Skeletal muscle satellite cell (primary cell): ENCODE data around the gene ZNF441. TPM values are rescaled to one million over a fixed set of nuclear protein-coding genes. Genes with fewer than 3 reads are reported as not detected.

Experiments used
- H3K27me3 ChIP-seq: 2 replicates; pipeline ENCODE4 v1.7.0; 2013; ENCODE audit warnings: low read length; ENCODE audit not compliant: control insufficient read depth, insufficient read depth
- H3K36me3 ChIP-seq: 2 replicates; pipeline ENCODE4 v1.7.0; 2013; ENCODE audit warnings: mild to moderate bottlenecking, control low read depth, low read length; ENCODE audit not compliant: insufficient read depth
- H3K4me1 ChIP-seq: 2 replicates; pipeline ENCODE4 v1.7.0; 2013; ENCODE audit warnings: low read length; ENCODE audit not compliant: control insufficient read depth, insufficient read depth
- H3K4me2 ChIP-seq: 2 replicates; pipeline ENCODE4 v1.7.0; 2013; ENCODE audit warnings: mild to moderate bottlenecking, low read length
- H3K4me3 ChIP-seq: 2 replicates; pipeline ENCODE4 v1.7.0; 2013; ENCODE audit warnings: low read length
- H3K9ac ChIP-seq: 2 replicates; pipeline ENCODE4 v1.7.0; 2013; ENCODE audit warnings: mild to moderate bottlenecking, low read depth, low read length, moderate library complexity
- H3K9me3 ChIP-seq: replicated peaks from 2 replicates; pipeline ENCODE4 v1.7.0; 2013; ENCODE audit warnings: mild to moderate bottlenecking, control low read depth, low read length
- total RNA-seq: library from RNA; depleted of rRNA; stranded (reverse); fragments of >200 nt; gene quantifications from 2 replicates; pipeline ENCODE4 v1.2.3, GENCODE V29; 2012; rRNA removed

ZNF441 gene
- total RNA-seq: 7.4 and 11.1 TPM in 2 replicates

DNA sequence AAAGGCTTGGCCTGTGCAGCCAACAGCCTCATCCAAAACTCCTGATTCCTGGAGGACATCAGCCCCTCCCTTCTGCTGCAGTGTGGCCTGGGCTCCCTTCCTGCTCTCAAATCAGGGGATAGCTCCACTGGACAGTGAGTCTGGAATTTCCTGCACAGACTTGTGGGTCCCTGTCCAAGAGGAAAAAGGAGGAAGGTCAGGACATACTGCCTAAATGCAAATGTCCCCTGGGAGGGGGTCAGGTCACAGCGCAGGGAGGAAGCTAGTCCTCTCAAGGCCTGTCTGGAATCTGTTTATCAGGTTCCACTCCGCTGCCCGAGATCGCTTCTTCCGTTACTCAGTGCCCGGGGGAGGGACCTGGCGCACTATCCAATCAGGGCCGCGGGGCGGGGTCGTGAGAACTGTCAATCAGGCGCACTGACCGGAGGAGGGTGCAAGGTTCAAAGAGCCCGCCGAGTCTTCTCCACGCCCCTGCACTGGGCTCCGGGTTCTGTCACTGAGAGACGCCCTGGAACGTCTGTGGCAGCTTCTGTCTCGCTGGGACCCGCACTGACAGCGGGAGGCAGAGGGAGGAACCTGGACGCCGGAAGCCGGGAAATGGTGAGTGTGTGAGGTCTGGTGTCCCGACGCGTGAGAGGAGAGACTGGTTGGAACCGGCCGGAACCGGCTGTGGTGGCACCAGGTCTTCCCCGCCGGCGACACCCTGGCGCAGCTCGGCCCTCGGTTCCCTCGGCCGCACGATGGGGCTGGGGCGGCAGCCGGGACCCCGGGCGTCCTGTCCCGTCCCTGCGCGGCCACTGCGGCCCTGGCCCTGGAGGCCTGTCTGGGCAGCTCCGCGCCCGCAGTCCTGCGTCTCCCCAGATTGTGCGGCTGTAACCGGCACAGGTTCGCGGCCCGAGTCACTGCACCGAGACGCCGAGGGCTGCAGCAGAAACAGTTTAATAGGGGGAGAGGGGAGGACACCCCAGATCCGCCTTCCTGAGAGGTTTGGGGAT lies at the start of gene ZNF441:
ZNF441 (plus strand) TSS at position 404 of the 995 bp plus-strand sequence; CDS start at position 598, 194 bp downstream.
- peaks cover 3% of the 10 kb centered on the region for H3K36me3 ChIP-seq
- H3K27me3 ChIP-seq: peaks cover 3% of the 10 kb centered on the region
- peak within 1 kb of the TSS; percentile 97 for H3K9ac ChIP-seq
- peak within 1 kb of the TSS; percentile 94 for H3K4me2 ChIP-seq
- peak within 1 kb of the TSS; percentile 80 for H3K4me3 ChIP-seq
- H3K9me3 ChIP-seq: peaks cover 7% of the 10 kb centered on the region
- peaks cover 8% of the 10 kb centered on the region for H3K4me1 ChIP-seq

DNA sequence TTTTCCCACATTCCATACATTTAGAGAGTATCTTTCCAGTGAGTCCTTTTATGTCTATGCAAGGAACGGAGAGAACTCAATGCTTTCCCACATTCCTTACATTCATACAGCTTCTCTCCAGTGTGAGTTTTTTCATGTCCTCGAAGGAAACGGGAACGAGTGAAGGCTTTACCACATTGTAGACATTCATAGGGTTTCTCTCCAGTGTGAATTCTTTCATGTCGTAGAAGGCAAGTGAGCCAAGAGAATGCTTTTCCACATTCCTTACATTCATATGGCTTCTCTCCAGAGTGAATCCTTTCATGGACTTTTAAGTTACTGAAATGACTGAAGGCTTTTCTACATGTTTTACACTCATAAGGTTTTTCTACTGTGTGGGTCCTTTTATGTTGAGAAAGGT lies 45.1 kb upstream of the ZNF441 start:
- H3K4me1 ChIP-seq: no peaks in the 10 kb centered on the region
- H3K9me3 ChIP-seq: peaks cover 30% of the 10 kb centered on the region
- peaks cover 52% of the 10 kb centered on the region for H3K36me3 ChIP-seq
- H3K9ac ChIP-seq: no peak overlapping the region
- H3K27me3 ChIP-seq: no peaks in the 10 kb centered on the region
- no peak overlapping the region for H3K4me3 ChIP-seq
- H3K4me2 ChIP-seq: no peak overlapping the region

DNA sequence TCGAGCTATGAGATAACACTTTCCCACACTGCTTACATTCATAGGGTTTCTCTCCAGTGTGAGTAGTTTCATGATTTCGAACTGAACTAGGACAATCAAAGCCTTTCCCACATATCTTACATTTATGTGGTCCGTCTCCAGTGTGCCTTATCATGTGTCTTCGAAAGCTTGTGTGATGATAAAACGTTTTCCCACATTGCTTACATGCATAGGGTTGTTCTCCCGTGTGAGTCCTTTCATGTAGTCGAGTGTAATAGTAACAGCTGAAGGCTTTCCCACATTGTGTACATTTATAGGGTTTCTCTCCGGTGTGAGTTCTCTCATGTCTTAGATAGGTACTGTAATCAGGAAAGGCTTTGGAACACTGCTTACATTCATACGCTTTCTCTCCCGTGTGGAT lies 44.4 kb upstream of the ZNF441 start:
- Histone ChIP-seq H3K4me2 (no peak overlapping the region), H3K4me3 (no peak overlapping the region), H3K9me3 (peaks cover 30% of the 10 kb centered on the region), H3K36me3 (peaks cover 52% of the 10 kb centered on the region), H3K4me1 (no peaks in the 10 kb centered on the region), H3K27me3 (no peaks in the 10 kb centered on the region), H3K9ac (no peak overlapping the region)

DNA sequence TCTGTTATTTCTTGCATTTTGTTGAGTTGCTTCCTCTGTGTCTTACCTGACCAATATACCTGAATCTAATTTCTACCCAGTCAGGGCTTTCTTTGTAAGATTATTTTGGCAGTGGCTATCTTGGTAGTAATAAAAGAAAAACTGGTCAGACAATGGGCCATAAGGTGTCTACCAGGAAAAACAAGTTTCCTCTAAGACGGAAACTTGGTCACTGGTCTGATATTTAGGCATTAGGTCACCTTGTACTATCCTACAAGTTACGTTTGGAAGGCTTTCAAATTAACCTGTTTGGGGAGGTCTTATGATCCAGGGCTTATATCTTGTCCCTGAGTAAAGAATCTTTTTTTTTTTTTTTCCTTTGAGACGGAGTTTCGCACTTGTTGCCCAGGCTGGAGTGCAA lies 37.2 kb upstream of the ZNF441 start:
- H3K9ac ChIP-seq: no peak overlapping the region
- H3K4me1 ChIP-seq: no peaks in the 10 kb centered on the region
- H3K9me3 ChIP-seq: peaks cover 4% of the 10 kb centered on the region
- H3K4me2 ChIP-seq: no peak overlapping the region
- peaks cover 8% of the 10 kb centered on the region for H3K36me3 ChIP-seq
- no peaks in the 10 kb centered on the region for H3K27me3 ChIP-seq
- no peak overlapping the region for H3K4me3 ChIP-seq

DNA sequence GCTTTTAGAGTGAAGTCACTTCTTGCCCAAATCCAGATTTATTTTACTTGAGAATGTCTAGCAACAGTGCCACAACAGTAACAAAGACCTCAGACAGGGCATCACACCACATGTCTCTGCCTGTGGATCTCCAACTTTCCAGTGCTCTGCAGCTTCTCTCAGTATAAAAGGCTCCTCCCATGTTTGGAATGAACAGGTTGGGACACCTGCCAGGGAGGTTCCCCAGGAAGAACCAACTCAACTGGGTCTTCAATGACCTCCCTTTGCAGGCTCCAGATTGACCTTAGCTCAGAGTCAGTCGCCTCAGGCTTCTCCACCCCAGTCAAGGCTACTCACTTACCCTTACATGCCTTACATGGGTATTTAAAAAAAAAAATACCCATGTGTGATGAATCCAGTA lies 31.4 kb upstream of the ZNF441 start:
- H3K27me3 ChIP-seq: no peaks in the 10 kb centered on the region
- no peak overlapping the region for H3K9ac ChIP-seq
- H3K9me3 ChIP-seq: no peaks in the 10 kb centered on the region
- no peak overlapping the region for H3K4me3 ChIP-seq
- H3K4me1 ChIP-seq: peaks cover 18% of the 10 kb centered on the region
- H3K36me3 ChIP-seq: no peaks in the 10 kb centered on the region
- no peak overlapping the region for H3K4me2 ChIP-seq

DNA sequence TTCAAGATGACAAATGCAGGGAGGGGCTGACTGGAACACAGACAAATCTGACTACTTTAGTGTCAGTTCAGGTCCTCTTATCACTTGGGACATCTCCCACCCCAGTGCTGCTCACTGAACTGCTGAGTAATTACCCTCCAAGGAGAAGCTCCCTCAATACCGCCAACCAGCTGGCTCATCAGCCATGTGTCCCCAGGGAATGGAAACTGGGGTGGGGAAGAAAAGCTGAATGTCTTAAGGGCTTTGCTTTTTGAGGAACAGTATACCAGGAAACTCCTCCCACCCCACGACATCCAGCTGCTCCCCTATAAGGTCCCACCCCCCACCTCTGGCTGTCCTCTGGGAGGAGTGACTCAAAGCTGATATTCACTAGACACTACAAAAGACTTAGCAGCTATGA lies 30.1 kb upstream of the ZNF441 start:
- Histone ChIP-seq H3K9ac (no peak overlapping the region), H3K27me3 (no peaks in the 10 kb centered on the region), H3K4me2 (peak overlapping the region; percentile 30), H3K36me3 (no peaks in the 10 kb centered on the region), H3K4me3 (no peak overlapping the region), H3K4me1 (peaks cover 18% of the 10 kb centered on the region), H3K9me3 (no peaks in the 10 kb centered on the region)

DNA sequence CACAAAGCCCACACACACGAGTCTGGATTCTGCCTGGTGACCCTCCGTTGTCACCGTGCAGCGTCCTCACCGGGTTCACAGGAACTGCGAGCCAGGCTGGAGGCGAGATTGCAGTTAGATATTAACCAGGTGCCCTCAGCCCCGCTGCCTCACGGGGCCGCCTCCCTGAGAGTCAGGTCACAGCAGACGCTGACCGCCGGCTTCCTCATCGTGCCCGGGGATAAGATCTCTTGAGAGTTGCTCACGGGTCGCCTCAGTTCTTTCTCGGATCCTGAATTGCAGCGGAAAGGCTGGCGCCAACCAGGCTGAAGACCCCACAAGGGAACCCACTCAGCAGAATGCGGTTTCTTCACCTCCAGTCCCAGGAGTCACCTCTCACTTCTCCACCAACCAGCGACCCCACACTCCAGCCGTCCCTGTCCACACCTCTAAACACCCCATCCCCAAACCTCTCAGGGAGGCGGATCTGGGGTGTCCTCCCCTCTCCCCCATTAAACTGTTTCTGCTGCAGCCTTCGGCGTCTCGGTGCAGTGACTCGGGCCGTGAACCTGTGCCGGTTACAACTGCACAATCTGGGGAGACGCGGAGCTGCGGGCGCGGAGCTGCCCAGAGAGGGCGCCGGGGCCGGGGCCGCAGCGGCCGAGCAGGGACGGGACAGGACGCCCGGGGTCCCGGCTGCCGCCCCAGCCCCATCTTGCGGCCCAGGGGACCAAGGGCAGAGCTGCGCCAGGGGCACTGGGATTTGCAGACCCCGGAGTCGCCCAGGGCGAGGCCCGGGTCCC lies 28.6 kb upstream of the ZNF441 start:
- Histone ChIP-seq H3K4me1 (peaks cover 18% of the 10 kb centered on the region), H3K4me2 (peak overlapping the region; percentile 89), H3K36me3 (no peaks in the 10 kb centered on the region), H3K27me3 (no peaks in the 10 kb centered on the region), H3K9ac (peak overlapping the region; percentile 89), H3K4me3 (peak overlapping the region; percentile 93), H3K9me3 (no peaks in the 10 kb centered on the region)

DNA sequence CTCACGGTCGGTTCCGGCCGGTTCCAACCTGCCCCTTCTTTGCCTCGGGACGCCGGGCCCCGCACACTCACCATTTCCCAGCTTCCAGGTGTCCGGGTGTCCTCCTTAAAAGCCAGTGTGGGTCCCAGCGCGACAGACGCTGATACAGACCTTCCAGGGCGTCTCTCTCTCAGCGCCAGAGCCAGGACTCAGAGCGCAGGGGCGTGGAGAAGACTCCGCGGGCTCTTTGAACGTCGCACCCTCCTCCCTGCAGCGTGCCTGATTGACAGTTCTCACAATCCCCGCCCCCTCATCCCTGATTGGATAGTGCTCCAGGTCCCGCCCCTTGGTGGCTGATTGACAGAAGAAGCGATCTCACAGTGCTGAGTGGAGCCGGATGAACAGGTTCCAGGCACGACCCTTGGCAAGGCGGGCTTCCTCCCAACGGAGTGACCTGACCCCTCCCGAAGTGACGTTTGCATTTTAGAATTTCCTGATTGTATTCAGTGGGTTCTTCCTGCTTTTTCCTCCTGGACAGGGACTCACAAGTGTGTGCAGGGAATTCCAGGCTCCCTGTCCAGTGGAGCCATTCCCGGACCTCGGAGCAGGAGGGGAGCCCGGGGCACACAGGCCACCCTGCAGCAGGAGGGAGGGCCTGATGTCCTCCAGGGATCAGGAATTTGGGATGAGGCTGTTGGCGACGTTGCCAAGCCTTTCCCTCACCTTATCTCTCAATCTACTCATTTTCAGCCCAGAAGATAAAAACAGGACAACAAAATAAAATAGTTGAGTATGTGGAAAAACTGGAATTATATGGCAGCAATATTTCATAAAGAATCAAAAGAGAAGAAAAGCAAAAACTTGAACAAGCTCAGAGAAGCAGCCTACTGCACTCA lies 27.8 kb upstream of the ZNF441 start, which contains the start of gene ZNF823:
ZNF823 (minus strand) TSS at position 201 of the 875 bp plus-strand sequence; CDS start at position 74, 127 bp downstream.
- no peaks in the 10 kb centered on the region for H3K9me3 ChIP-seq
- peaks cover 18% of the 10 kb centered on the region for H3K4me1 ChIP-seq
- peak within 1 kb of the TSS; percentile 89 for H3K9ac ChIP-seq
- H3K4me2 ChIP-seq: peak within 1 kb of the TSS; percentile 89
- peak within 1 kb of the TSS; percentile 93 for H3K4me3 ChIP-seq
- H3K36me3 ChIP-seq: no peaks in the 10 kb centered on the region
- no peaks in the 10 kb centered on the region for H3K27me3 ChIP-seq

DNA sequence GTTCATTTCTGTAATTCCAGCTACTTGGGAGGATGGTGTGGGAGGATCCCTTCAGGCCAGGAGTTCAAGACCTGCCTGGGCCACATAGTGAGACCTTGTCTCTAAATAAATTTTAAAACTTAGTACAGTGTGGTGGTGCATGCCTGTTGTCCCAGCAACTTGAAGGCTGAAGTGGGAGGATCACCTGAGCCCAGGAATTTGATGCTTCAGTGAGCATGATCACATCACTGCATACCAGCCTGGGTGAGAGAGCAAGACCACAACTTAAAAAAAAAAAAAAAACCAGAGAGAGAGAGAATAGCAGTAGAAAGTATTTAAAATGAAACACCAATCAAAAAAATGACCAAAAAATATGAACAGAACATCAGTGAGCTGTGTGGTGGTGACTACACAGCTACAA lies 20.9 kb upstream of the ZNF441 start:
- Histone ChIP-seq H3K36me3 (no peaks in the 10 kb centered on the region), H3K9me3 (no peaks in the 10 kb centered on the region), H3K4me3 (no peak overlapping the region), H3K4me2 (no peak overlapping the region), H3K9ac (no peak overlapping the region), H3K27me3 (no peaks in the 10 kb centered on the region), H3K4me1 (no peaks in the 10 kb centered on the region)

DNA sequence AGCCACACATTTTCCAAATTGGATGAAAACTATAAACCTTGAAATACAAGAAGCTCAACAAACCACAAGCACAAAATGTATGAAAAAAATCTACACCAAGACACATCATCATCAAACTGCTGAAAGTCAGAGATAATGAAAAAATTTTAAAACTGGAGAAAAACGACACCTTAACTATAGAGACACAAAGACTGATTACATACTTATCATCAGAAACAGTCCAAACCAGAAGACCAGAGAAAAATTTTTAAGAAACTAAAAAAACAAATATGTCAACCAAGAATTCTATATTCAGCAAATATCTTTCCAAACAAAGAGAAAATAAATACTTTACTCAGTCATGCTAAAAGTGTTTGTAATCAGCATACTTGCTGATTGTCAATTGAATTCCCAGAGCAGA lies 19.5 kb upstream of the ZNF441 start:
- Histone ChIP-seq H3K4me2 (no peak overlapping the region), H3K4me1 (no peaks in the 10 kb centered on the region), H3K9ac (no peak overlapping the region), H3K27me3 (no peaks in the 10 kb centered on the region), H3K4me3 (no peak overlapping the region), H3K36me3 (no peaks in the 10 kb centered on the region), H3K9me3 (no peaks in the 10 kb centered on the region)

DNA sequence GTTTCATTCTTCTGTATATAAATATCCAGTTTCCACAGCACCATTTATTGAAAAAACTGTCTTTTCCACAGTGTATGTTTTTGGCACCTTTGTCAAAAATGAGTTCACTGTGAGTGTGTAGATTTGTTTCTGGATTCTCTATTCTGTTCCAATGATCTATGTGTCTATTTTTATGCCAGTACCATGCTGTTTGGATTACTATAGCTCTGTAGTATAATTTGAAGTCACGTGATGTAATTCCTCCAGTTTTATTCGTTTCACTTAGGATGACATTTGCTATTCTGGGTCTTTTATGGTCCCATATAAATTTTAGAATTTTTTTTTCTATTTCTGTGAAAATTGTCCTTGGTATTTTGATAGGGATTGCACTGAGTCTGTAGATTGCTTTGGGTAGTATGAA lies 17.0 kb upstream of the ZNF441 start:
- Histone ChIP-seq H3K4me2 (no peak overlapping the region), H3K9me3 (no peaks in the 10 kb centered on the region), H3K36me3 (no peaks in the 10 kb centered on the region), H3K27me3 (no peaks in the 10 kb centered on the region), H3K4me3 (no peak overlapping the region), H3K4me1 (no peaks in the 10 kb centered on the region), H3K9ac (no peak overlapping the region)
